T-helper 22 cell (primary cell): ENCODE data around the gene IGFBP3.

Experiments
- DNase-seq: peaks from one replicate; pipeline ENCODE4 v3.0.0-alpha.2; 2020; ENCODE audit warnings: low read depth

IGFBP3 gene

GRCh38 chr7:45872116-45873034, 48.7 kb downstream of the IGFBP3 start:
- no peak for DNase-seq

- no peak for DNase-seq
These were observed 51.6 kb downstream of the IGFBP3 start for GRCh38 chr7:45869426-45869825.

DNA sequence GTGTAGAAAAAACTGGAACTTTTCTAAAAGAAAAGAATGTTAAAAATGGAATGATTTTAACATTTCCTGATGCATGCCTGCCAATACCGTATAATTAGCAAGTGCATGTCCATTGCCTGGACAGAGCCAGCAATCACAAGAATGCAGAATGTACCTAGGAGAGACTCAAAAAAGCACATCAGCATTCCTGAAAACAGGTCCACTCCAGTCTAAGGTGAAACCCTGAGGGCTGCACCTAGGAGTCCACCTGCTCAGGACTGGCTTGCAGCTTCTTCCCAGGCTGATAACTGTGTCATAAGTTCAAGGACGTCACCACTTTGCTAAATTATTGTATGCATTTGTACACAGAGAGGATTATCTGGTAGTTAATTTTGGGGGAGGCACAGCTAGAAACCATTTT, 53.6 kb downstream of the IGFBP3 start:
- DNase-seq, result no peak

- no peak for DNase-seq
These were observed 55.3 kb downstream of the IGFBP3 start for GRCh38 chr7:45865594-45866410.

- DNase-seq, result no peak
These were observed 57.4 kb downstream of the IGFBP3 start for GRCh38 chr7:45863715-45864114.
